ENCODE results near the gene ATP5F1B. TPM values are rescaled to one million over a fixed set of nuclear protein-coding genes. Genes with fewer than 3 reads are reported as not detected.

The ATP5F1B gene
- total and polyA plus RNA-seq, 9 of the 15 experiments (the other 6 are each of a cell fraction or from before 2014, with no cell fraction given), result 908 to 3,125 (median 1,482) TPM

DNA sequence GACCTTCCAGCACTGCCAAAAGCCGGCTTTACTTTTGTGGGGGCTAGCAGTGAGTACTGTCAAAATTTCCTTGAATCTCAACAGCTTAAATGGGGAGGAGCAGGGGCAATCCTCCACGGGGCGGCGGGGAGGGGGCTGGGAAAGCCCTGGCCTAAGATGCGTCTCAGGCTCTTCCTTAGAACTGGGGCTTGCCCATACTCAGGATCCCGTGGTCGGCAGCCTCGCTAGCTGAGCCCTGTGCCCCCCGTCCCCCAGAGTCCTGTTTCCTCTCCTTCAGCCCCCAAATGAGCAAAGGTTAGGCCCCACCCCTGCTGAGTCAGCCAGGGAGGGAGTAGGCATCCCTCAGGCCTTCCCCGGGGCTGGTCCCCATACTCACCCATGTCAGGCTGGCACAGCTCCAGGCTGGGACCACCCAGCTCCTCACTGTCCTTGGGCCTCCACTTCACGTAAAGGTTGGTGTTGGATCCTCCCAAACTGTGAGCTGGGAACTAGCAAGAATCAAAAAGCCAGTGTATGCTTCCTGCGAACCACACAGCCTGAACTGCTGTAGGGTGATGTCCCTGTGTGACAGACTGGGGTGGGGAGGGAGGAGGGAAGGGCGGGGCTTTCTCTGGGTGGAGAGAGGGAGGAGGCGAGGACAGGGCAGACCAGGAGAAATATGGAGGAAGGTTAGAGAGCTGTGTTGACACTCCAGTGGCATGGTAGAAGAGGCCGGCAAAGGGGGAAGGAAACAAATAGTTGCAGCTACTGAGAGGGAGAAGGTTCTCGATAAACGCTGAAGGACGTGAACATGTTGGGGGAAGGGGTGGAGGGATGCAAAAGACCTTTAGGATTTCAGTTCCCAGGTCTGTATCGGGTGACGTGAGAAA, 9.7 kb downstream of the ATP5F1B start (continued):
- TF ChIP-seq C11orf30 (IDR thresholded peaks at IDR 0.05; ENCODE audit: low read depth) (peak; percentile 91), ZNF384 (IDR thresholded peaks at IDR 0.05; ENCODE audit: low read depth, low read length) (no peak), SMAD4 (CRISPR knock-in tag; conservative IDR thresholded peaks at IDR 0.05) (no peak), TEAD4 (IDR thresholded peaks at IDR 0.05; ENCODE audit: low read length) (no peak), TEAD4 (CRISPR knock-in tag; IDR thresholded peaks at IDR 0.05; ENCODE audit: borderline replicate concordance) (no peak), ZNF695 (CRISPR knock-in tag; IDR thresholded peaks at IDR 0.05) (no peak), SIRT6 (IDR thresholded peaks at IDR 0.05; ENCODE audit: low read depth, low read length) (no peak), ZZZ3 (IDR thresholded peaks at IDR 0.05) (no peak), CBX8 (IDR thresholded peaks at IDR 0.05; ENCODE audit: borderline replicate concordance, extremely low read depth, low read depth, low read length, poor library complexity, severe bottlenecking) (no peak), FIP1L1 (IDR thresholded peaks at IDR 0.05; ENCODE audit: low read depth, low read length, poor library complexity, severe bottlenecking) (no peak), HNRNPK (IDR thresholded peaks at IDR 0.05; ENCODE audit: low read depth, low read length, poor library complexity, severe bottlenecking) (no peak), MYC (IDR thresholded peaks at IDR 0.05; ENCODE audit: low read depth, low read length) (0 out of 2 replicates have a peak, but pooled peaks have one; percentile 33), MYC (CRISPR knock-in tag; IDR thresholded peaks at IDR 0.05; ENCODE audit: borderline replicate concordance, low read depth) (no peak), NFATC3 (IDR thresholded peaks at IDR 0.05) (peak; percentile 75), POLR3A (IDR thresholded peaks at IDR 0.05; ENCODE audit: borderline replicate concordance, extremely low read depth, insufficient read depth, insufficient read length) (no peak), ZNF785 (CRISPR knock-in tag; IDR thresholded peaks at IDR 0.05) (no peak)
- TF ChIP-seq, protein P1, sequence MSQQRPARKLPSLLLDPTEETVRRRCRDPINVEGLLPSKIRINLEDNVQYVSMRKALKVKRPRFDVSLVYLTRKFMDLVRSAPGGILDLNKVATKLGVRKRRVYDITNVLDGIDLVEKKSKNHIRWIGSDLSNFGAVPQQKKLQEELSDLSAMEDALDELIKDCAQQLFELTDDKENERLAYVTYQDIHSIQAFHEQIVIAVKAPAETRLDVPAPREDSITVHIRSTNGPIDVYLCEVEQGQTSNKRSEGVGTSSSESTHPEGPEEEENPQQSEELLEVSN (IDR thresholded peaks at IDR 0.05; ENCODE audit: borderline replicate concordance in 1 of 2, extremely low read depth in 1 of 2, insufficient read depth in 1 of 2, insufficient read length in 1 of 2, low read depth in 1 of 2, low read length in 1 of 2, poor library complexity in 1 of 2, severe bottlenecking in 1 of 2), result no peak
- TF ChIP-seq, protein P2, sequence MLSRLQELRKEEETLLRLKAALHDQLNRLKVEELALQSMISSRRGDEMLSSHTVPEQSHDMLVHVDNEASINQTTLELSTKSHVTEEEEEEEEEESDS (CRISPR knock-in tag; IDR thresholded peaks at IDR 0.05), result no peak
- TF ChIP-seq, protein P3, sequence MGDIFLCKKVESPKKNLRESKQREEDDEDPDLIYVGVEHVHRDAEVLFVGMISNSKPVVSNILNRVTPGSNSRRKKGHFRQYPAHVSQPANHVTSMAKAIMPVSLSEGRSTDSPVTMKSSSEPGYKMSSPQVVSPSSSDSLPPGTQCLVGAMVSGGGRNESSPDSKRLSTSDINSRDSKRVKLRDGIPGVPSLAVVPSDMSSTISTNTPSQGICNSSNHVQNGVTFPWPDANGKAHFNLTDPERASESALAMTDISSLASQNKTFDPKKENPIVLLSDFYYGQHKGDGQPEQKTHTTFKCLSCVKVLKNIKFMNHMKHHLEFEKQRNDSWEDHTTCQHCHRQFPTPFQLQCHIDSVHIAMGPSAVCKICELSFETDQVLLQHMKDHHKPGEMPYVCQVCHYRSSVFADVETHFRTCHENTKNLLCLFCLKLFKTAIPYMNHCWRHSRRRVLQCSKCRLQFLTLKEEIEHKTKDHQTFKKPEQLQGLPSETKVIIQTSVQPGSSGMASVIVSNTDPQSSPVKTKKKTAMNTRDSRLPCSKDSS (IDR thresholded peaks at IDR 0.05; ENCODE audit: low read depth, partially characterized antibody), result no peak
- TF ChIP-seq, protein P4, sequence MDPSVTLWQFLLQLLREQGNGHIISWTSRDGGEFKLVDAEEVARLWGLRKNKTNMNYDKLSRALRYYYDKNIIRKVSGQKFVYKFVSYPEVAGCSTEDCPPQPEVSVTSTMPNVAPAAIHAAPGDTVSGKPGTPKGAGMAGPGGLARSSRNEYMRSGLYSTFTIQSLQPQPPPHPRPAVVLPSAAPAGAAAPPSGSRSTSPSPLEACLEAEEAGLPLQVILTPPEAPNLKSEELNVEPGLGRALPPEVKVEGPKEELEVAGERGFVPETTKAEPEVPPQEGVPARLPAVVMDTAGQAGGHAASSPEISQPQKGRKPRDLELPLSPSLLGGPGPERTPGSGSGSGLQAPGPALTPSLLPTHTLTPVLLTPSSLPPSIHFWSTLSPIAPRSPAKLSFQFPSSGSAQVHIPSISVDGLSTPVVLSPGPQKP (CRISPR knock-in tag; IDR thresholded peaks at IDR 0.05), result no peak
